GM21825 (cell line): ENCODE results near the gene ODF4.

ENCODE experiments used
- ATAC-seq: cut with Tn5 transposase; IDR thresholded peaks from one replicate; pipeline ENCODE4 v1.9.1; 2021; ENCODE audit warnings: mild to moderate bottlenecking, moderate library complexity; ENCODE audit not compliant: unreplicated experiment

ODF4 gene, protein sequence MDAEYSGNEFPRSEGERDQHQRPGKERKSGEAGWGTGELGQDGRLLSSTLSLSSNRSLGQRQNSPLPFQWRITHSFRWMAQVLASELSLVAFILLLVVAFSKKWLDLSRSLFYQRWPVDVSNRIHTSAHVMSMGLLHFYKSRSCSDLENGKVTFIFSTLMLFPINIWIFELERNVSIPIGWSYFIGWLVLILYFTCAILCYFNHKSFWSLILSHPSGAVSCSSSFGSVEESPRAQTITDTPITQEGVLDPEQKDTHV

DNA sequence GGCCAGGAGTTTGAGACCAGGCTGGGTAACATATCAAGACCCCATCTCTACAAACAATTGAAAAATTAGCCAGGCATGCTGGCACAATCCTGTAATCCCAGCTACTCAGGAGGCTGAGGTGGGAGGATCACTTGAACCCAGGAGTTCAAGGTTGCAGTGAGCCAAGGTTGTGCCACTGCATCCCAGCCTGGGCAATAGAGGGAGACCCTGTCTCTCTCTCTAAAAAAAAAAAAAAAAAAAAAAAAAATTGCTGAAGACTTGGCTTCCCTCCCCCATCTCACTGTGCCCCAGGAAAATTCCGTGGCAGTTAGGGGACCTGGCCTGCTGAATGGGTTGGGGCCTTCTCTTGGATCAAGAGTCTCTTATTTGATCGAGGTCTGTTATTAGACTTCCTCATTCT, at the start of gene ODF4:
Gene ODF4 (plus strand): TSS at position 301 of the 400 bp plus-strand sequence. CDS start 212 bp downstream, outside the sequence.
- no peak for ATAC-seq

DNA sequence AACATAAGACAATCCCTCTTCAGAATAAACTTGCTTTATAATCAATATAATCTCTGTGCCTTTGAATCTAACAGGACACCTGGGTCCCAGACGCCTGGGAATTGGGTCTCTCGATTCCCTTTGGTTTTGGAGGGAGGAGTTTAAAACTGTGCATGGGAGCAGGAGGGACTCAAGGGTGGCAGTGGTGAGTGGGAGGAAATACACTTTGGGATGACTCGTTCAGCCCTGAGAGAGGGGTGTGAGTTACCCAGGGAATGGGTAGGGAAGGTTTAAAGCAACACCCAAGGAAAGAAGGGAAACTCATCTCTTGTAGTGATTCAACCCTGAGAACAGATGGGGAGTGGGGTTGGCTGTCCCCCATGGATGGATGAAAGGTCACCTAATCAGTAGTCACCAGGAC, 49.6 kb upstream of the ODF4 start:
- ATAC-seq: no peak

DNA sequence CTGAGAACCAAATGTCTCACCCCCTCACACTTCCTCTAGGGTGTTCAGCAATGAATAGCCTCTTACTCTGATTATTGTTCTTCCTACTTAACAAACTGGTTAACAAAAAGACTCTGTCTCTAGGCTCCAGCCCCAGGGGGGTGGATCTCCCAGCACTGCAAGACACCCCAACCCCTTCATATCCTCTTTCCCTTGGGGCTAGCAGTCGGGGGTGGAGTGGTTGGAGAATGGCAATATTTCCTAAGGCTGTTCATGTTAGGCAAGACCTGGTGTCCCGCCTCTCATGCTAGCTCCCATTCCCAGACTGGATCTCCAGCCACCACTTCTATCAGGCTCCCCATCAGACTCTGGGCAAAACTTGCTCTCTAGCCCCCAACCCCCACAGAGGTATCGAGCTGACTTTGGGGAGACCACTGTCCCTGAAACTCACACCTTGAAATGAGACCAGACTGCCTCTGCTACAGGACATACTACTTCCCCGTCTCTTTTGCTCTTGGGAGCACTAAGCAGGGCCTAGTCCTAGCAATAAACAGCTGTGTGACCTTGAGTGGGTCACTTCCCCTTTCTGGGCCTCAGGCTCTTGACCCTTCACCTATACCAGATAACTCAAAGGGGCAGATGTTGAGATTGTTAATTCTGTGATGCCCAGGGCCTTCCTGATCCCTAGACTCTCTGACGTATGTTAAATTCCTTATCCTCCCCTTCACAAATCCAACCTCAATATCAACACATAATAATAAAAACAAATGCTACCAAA, 46.8 kb upstream of the ODF4 start:
- no peak for ATAC-seq

DNA sequence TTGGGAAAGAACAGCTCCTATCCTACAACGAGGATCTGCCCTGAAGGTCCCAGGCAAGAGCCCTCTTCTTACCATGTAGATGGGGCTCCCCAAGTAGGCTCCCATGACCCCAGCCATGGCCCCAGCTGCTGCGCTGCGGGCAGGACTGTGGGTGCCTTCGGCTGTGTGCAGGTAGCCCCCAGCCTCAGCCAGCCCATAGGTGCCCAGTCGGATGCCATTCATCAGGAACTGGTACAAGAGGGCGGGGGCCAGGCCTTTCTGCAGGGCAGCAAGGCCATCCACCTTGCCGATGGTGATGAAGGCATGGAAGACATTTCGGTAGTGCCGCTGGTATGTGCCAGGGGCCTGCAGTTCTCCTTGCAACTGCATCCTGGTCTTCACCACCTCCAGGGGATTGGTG, 45.3 kb upstream of the ODF4 start:
- no peak for ATAC-seq

DNA sequence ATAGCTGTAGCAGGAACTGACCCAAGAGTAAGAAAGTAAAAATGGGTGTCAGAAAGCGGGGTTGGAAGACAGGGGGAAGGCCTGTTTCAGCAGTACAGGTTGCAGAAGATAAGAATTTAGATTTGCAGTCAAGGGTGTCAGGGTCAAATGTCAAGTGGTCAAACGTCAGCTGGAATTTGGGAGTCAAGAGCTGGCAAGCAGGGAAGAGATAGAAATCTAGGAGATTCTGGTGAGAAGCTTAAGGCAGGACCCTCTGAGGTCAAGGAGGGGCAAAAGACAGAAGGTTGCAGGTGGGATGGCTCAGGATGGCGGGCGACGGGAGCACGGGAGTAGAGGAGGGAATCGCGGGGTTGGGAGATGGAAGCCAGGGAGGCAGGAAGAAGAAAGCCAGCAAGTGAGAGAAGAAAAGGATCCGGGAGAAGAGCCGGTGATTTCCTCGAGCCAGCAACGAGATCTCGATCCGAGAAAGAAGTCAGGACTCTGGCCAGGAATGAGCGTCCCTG, 44.8 kb upstream of the ODF4 start:
- no peak for ATAC-seq

DNA sequence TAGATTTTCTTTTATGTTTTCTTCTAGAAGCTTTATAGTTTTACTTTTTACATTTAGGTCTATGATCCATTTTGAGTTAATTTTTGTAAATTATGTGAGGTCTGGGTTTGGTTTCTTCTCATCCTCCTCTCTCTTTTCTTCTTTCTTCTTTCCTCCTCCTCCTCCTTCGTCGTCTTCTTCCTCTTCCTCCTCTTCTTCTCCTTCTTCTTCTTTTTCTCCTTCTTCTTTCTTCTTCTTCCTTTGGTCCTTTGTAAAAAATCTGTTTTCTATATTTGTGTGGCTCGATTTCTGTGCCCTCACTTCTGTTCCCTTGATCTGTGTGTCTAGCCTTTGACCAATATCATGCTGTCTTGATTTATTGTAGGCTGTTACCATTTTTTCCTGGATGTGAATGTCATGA, 39.4 kb upstream of the ODF4 start:
- no peak for ATAC-seq

DNA sequence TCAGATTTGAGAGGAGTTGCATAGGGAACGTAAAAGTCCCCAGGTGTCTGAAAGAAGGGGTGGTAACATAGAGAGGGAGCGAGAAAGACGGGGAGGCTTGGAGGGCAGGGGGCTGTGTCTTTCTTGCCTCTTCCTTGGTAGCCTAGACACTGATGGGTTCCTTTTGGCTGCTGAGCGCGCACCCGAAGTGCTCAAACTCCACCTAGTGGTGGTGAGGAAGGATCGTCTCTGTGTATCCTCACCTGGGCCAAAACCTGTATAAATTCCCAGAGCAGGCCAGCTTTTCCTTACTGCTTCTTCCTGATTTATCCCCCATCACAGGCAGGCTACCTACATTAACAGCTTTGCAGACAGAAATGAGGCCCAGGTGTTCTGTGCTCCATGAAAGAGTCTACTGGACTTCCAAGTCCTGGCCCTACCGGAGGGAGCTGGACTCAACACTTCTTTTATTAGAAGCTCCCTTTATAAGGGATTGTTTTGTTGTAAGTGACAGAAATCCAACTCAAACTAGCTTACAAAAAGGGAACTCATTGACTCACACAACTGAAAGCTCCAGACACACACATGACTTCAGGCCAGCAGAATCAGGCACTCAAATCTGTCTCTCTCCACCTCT, 38.9 kb upstream of the ODF4 start:
- no peak for ATAC-seq

DNA sequence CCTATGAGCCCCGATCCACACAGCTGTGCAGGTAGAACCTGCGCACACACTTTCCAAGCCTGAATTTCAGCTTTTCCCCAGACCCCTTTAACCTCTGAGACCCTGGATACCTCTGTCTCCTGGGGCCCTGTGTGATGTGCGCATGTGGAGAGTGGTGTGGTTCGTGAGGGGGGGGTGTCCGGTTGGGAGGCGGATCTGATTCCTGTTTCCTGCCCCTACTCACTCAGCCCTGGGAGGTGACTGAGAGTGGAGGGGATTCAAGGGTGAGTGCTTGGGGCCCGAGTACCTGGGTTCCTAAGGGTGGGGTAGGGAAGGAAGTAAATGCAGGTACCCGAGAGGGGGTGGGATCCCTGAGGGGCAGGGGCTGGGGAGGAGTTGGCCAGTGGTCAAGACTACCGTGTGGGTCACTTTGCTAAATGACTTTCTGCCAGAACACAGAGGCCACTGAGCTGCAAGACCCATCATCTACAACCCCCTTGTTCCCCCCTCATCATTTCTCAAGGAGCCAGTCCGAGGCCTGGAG, 29.0 kb upstream of the ODF4 start:
- no peak for ATAC-seq

DNA sequence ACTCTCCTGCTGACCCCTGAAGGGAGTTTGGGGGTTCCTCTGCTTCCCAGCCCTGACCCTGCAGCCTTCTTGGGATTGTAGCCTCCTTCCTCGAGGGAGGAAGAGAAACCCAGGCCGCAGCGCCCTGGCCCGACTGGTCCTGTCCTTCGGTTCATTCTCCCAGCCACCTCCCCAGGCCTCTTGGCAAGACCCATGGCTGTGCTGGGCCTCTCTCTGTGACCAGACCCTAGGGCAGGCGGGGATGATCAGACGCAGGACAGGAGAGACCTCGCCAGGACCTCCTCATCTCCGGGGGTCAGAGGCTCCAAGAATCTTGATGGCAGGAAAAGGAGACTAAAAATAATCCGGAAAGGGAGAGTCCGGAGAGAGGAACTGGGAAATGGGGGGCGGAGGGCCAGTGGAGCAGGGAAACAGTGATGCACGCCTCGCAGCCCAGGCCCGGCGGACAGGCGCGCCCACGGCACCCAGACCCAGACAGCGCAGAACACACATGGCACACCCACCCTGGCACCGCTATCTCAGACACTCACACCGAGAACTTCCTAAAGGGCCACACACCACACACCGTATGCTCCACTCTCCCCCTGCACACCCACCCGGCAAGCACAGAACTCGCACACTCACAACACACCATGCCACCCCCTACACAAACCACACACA, 28.4 kb upstream of the ODF4 start:
- ATAC-seq: no peak

DNA sequence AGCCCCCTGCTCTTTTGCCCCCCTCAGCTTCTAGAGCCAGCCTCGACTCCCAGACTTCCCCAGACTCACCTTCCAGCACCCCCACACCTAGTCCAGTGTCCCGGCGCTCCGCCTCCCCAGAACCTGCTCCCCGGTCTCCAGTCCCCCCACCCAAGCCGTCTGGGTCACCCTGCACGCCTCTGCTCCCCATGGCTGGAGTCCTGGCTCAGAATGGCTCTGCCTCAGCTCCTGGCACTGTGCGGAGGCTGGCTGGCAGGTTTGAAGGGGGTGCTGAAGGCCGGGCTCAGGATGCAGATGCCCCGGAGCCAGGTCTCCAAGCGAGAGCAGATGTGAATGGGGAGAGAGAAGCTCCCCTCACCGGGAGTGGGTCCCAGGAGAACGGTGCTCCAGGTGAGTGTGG, 27.4 kb upstream of the ODF4 start:
- ATAC-seq: no peak

DNA sequence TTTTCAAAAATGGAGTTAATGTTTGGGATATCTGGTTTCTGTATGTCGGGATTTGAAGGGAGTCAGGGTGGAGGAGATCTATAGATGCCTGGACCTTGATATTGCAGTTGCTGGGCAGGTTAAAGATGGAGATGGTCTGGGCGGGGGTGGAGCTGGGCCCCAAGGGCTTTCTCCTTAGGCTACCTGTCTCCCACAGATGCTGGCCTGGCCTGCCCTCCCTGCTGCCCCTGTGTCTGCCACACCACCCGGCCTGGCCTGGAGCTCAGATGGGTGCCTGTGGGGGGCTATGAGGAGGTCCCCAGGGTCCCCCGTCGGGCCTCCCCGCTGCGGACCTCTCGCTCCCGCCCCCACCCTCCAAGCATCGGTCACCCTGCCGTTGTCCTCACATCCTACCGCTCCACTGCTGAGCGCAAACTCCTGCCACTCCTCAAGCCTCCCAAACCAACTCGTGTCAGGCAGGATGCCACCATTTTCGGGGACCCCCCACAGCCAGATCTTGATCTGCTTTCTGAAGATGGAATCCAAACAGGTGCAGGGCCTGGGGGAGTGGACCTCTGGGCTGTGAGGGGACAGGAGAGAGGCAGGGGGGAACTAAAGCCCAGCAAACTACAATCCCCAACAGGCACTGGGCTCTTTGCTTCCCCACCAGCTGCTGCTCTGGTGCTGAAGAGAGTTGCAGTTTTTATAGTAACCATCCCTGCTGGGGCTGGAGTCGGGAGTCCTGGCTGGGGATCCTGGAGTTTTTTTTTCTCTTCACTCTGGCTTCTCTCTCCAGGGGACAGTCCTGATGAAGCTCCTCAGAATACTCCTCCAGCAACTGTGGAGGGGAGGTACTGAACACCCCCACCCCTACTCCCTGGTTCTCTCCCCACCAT, 26.7 kb upstream of the ODF4 start:
- no peak for ATAC-seq

DNA sequence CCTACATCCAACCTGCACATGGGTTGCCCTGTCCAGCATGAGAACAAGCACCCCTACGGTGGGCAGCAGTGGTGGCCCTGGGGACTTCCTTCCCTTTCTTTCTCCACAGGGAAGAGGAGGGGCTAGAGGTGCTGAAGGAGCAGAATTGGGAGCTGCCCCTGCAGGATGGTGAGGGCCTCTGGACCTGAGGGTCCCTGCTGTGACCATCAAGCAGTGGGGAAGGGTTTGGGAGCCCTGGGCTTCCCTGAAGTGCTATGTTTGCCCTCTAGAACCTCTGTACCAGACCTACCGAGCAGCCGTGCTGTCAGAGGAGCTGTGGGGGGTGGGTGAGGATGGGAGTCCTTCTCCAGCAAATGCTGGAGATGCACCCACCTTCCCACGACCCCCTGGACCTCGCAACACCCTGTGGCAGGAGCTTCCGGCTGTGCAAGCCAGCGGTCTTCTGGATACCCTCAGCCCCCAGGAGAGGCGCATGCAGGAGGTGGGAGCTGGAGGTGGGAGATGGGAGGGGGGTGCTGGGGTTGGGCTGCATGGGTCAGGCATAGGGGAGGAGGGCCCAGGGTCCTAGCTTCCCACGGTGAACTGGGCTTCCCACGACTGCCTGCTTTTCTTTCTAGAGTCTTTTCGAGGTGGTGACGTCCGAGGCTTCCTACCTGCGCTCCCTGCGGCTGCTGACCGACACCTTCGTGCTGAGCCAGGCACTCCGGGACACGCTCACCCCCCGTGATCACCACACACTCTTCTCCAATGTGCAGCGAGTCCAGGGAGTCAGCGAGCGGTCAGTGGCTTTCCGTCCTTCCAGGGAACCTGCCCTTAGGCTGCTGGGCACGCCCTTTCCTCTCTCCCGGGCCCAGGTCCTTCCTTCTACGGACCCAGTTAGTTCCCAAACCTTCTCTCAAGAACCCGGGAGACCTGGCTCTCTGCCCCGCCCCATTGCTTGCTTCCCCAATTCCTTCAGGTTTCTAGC, 24.6 kb upstream of the ODF4 start:
- ATAC-seq: no peak

DNA sequence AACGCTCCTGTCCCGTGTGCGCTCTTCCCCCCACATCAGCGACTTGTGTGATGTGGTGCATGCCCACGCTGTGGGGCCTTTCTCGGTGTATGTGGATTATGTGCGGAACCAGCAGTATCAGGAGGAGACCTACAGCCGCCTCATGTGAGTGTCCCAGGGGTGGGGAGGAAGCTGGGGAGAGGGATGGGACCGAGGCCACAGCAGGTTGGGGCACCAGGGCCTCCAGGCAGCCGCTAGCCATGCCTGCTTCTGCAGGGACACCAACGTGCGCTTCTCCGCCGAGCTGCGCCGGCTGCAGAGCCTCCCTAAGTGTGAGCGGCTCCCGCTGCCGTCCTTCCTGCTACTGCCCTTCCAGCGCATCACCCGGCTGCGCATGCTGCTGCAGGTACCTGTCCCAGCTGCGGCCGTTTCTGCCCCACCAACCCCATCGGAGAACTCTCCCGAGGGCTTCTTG, 23.8 kb upstream of the ODF4 start:
- ATAC-seq: no peak

DNA sequence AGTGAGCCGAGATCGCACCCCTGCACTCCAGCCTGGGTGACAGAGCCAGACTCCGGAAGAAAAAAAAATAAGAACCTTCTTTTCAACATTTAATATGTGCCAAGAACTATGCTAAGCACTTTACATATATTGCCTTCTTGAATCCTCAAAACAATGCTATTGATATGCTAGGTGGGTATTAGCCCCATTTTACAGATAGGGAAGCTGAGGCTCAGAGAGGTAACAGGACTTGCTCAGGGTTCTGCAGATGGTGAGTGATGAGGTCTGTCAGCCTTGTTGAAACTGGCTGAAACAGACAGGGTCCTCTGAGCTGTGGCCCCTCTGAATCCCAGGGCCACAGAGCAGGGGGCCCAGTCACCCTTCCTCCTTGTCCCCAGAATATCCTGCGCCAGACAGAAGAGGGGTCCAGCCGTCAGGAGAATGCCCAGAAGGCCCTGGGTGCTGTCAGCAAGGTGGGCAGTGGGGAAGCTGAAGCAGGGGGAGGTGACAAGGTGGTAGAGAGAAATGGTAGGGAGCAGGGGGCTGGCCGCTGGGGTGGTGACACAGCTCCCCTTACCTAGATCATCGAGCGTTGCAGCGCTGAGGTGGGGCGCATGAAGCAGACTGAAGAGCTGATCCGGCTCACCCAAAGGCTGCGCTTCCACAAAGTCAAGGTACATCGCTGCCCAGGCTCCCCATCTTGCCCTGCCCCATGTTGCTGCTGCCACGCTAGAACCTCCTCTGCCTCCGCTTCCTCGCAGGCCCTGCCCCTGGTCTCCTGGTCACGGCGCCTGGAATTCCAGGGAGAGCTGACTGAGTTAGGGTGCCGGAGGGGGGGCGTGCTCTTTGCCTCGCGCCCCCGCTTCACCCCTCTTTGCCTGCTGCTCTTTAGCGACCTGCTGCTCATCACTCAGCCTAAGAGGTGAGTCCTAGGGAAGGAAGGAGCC, 21.4 kb upstream of the ODF4 start:
- no peak for ATAC-seq

DNA sequence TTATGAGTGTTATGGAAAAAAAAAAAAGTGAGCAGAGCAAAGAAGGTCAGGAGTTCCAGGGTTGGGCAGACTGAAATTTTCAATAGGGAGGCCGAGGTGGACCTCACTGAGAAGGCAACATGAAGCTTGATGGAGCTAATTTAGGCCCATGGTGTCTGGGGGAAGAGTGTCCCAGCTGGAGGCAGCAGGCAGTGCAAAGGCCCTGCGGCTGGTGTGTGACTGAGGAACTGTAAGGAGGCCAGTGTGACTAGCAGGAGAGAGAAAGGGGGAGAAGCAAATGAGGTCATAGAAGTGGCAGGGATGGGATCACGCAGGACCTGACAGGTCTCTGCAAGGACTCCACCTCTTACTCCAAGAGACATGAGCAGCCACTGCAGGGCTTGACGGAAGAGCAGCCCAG, 19.4 kb upstream of the ODF4 start:
- ATAC-seq: no peak

DNA sequence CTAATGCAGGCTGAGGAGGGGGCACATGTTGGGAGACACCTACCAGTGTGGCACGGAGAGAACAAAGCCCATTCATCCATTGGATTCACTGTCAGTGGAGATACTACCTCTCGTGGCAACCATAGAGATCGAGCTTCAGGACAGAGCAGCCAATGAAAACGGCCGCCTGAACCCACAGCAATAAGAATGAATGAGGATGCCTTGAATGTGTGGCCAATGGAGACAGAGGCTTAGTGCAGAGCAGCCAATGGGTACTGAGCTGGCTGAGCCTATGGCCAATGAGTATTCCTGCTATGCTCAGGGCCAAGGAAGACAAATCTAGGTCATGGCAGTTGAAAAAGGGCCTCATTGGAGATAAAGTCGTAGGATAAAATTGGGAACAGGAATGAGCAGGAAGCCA, 18.6 kb upstream of the ODF4 start:
- ATAC-seq: no peak

DNA sequence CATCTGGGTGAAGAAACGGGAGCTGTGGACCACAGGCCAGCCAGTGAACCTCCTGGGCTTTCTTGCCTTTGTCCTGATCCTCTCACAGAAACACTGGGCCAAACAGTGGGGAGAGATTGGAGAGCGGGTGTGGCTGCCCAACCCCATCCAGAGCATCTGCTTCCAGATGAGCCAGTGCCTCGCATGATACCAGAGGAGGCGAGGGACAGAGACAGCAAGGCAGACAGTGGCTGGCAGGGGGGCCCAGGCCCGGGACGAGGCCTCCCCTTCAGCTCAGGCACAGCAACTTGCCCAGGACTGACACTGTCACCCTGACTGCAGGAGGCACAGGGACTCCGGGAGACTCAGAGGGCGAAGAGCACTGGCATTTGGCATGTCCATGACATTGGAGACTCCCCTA, 17.6 kb upstream of the ODF4 start:
- no peak for ATAC-seq

DNA sequence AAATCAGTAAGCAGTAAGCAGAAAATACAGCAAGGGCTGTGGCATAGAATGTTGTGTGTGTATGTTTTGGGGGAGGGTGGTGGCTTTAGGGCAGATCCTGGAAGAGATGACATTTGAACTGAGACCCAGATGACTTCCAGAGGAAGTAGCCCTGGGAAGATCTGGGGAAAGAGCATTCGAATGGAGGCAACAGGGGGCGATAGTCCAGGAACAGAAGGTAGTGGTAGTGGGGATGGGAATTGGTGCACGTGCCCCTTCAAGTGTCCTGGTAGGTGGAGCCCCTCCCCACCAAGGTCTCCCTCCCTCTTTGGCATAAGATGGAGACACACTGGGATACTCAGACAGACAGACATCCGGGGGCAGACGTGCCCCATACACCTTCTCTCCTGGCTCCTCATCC, 15.5 kb upstream of the ODF4 start:
- no peak for ATAC-seq
